Progenitor cell of endocrine pancreas (in vitro differentiated cells): ENCODE data around the gene CAMKV. TPM values are rescaled to one million over a fixed set of nuclear protein-coding genes. Genes with fewer than 3 reads are reported as not detected.

Experiments used
- DNase-seq: peaks from one replicate; pipeline ENCODE4 v3.0.0; 2021; ENCODE audit warnings: low spot score; ENCODE audit not compliant: unreplicated experiment
- H3K27ac Mint-ChIP-seq: 2 replicates; pipeline ENCODE4 v1.8.0; 2021; ENCODE audit warnings: mild to moderate bottlenecking, moderate library complexity, mixed read lengths
- H3K27me3 Mint-ChIP-seq: 2 replicates; pipeline ENCODE4 v1.8.0; 2021; ENCODE audit warnings: mixed read lengths
- H3K36me3 Mint-ChIP-seq: 2 replicates; pipeline ENCODE4 v1.8.0; 2022; ENCODE audit warnings: mixed read lengths; ENCODE audit not compliant: insufficient read depth
- H3K4me1 Mint-ChIP-seq: 2 replicates; pipeline ENCODE4 v1.8.0; 2021; ENCODE audit warnings: low read depth, mixed read lengths
- H3K4me3 Mint-ChIP-seq: 2 replicates; pipeline ENCODE4 v1.8.0; 2021; ENCODE audit warnings: low read depth, mild to moderate bottlenecking, moderate library complexity, mixed read lengths
- H3K9me3 Mint-ChIP-seq: 2 replicates; pipeline ENCODE4 v1.8.0; 2021; ENCODE audit warnings: low read depth, mixed read lengths
- total RNA-seq: library from RNA; stranded (reverse); gene quantifications from 2 replicates; pipeline ENCODE4 v1.2.1, GENCODE V29; 2021
- TF ChIP-seq, protein P1 (sequence below): fragments of 200-600 bp; sonication (generic); IDR thresholded peaks from one replicate; pipeline ENCODE4 v1.5.0; 2021; ENCODE audit warnings: antibody characterized with exemption, mild to moderate bottlenecking; ENCODE audit not compliant: unreplicated experiment

The CAMKV gene
- total RNA-seq, 1 donor from 2014 or later = 2.1 TPM

DNA sequence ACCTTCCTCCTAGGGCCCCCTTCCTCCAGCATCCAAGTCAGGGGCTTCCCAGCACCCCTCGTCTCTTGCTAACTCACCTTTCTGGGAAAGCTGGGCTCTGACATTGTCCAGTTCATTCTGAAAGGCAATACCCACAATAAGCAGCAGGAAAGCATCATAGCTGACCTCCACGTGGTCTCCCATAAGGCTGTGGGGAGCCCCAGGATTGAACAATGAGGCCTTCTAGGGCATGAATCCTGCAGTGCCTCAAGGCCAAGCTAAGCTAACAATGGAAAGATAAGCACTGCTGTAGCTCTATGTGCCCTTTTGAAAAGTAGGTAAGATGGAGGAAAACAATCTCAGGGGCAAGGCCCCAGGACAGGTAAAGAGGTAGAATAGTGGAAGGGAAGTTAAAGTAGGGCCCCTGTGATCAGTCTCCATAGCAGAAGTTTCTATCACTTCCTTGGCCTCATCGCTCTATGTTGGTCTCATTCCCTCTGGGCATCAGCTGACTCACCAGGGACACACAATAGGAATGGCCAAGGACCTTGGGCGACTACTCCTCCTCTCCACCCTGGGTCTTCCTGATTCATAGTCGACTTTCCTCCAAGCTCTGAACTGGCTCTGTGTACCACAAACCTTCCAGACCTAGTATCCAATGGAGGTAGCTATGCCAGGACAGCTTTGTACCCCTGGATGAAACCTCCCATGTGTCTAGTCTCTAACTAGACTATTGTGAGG, 25.1 kb downstream of the CAMKV start:
- H3K4me1 Mint-ChIP-seq = no peaks in the 10 kb centered on the region

DNA sequence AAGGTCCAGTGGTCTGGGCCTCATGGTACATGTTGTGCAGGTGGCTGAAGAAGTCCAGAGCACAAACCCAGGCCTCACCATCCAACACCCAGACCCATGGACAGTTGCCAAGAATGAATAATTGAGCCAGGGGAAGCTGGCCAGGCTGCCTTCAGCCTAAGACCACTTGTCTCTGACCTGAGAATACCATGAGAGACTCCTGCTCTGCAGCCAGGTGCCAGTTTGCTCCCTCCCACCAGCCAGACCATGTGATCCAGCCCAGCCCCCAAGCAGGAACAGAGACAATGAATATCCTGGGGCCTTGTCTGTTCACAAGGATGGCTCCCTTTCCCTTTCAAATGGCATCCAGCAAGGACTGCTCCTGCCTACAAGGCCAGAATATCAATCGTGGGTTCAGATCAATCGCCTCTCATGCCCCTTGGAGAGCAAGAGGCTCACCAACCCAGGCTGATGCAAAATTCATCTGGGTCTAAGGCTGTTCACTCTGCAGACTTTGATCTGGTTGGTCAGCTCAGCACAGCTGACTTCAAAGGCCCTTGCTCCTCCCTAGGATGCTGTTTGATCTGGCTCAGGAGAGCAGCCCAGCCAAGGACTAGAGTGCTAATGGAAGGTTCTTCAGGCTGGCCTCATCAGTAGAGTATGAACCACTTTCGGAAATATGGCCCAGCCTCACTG, 26.7 kb downstream of the CAMKV start:
- Mint-ChIP-seq H3K4me1 (no peaks in the 10 kb centered on the region), H3K27ac (no peak overlapping the region), H3K36me3 (peaks cover 2% of the 10 kb centered on the region), H3K9me3 (no peaks in the 10 kb centered on the region), H3K4me3 (no peak overlapping the region), H3K27me3 (no peaks in the 10 kb centered on the region)
- TF ChIP-seq, protein P1, sequence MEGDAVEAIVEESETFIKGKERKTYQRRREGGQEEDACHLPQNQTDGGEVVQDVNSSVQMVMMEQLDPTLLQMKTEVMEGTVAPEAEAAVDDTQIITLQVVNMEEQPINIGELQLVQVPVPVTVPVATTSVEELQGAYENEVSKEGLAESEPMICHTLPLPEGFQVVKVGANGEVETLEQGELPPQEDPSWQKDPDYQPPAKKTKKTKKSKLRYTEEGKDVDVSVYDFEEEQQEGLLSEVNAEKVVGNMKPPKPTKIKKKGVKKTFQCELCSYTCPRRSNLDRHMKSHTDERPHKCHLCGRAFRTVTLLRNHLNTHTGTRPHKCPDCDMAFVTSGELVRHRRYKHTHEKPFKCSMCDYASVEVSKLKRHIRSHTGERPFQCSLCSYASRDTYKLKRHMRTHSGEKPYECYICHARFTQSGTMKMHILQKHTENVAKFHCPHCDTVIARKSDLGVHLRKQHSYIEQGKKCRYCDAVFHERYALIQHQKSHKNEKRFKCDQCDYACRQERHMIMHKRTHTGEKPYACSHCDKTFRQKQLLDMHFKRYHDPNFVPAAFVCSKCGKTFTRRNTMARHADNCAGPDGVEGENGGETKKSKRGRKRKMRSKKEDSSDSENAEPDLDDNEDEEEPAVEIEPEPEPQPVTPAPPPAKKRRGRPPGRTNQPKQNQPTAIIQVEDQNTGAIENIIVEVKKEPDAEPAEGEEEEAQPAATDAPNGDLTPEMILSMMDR = no peak
- no peak for DNase-seq

More for the DNA sequence above, 25.1 kb downstream of the CAMKV start:
- Mint-ChIP-seq H3K9me3 (no peaks in the 10 kb centered on the region), H3K36me3 (no peaks in the 10 kb centered on the region), H3K4me3 (no peak overlapping the region), H3K27me3 (no peaks in the 10 kb centered on the region), H3K27ac (peak overlapping the region; percentile 76)
- TF ChIP-seq, protein P1 = no peak
- DNase-seq = no peak

DNA sequence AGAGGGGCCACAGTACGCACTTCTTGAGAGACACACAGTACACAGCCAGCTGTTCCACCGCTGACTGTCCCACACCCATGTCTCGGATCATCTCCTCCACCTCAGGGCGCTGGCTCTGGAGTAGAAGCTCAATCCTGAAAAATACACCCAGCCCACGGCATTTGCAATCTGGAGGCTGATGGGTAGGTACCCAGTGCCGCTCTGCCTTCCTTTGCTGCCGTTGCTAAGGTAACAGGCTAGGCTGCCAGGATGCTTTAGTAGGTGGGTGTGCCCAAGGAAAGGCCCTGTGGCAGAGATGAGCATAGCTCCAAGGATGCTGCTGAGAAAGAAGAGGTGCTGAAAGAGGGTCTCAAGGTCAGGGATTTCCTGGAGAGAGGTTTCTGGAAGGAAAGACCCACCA, 27.9 kb downstream of the CAMKV start:
- TF ChIP-seq, protein P1 = no peak
- H3K9me3 Mint-ChIP-seq = no peaks in the 10 kb centered on the region
- no peaks in the 10 kb centered on the region for H3K4me1 Mint-ChIP-seq
- peaks cover 2% of the 10 kb centered on the region for H3K36me3 Mint-ChIP-seq
- no peak overlapping the region for H3K27ac Mint-ChIP-seq
- no peaks in the 10 kb centered on the region for H3K27me3 Mint-ChIP-seq
- DNase-seq = no peak
- H3K4me3 Mint-ChIP-seq = no peak overlapping the region

DNA sequence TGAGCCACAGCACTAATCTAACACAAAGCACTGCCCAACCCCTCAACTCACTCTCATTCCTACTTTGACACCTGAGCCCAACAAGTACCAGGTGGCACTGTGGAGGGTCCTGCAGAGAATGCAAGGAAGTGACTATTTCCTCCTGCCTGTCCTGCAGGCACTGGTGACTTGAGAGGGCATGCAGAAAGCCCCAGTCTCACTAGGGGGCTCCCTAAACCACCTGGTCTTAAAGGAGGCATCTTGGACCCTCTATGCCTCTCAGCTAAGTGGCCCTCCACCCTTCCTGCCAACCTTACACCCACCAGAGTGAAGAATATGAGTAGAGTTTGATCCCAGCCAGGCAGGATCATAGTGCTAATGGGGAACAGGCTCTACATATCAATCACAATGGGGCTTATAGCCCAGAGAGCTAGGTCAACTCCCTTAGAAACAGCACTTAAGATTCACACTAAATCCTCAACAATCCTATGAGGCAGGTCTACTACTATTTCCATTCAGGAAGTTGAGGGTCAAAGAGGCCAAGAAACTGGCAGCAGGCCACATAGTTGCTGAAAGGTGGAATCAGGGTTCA, 28.5 kb downstream of the CAMKV start:
- H3K4me1 Mint-ChIP-seq = no peaks in the 10 kb centered on the region

DNA sequence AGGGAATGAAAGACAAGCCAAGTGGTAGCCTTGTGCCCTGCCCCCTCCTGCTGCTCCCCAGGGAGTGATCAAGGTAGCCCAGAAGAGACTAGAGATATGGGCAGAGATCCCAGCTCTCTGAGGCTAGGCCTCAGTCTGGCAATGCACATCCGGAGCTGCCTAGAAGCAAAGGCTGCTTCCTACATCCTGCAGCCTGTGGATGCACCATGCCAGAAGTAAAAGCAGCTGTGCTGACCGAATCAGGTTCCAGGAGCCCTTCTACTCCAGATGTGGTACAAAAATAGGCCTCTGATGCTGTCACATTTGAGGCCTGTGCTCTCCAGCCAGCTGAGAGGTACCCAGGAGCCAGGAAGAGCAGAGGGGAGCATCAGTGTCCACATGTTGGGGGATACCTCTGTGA, 29.3 kb downstream of the CAMKV start:
- Mint-ChIP-seq H3K27me3 (no peaks in the 10 kb centered on the region), H3K9me3 (no peaks in the 10 kb centered on the region), H3K4me1 (no peaks in the 10 kb centered on the region), H3K4me3 (no peak overlapping the region), H3K36me3 (peaks cover 2% of the 10 kb centered on the region), H3K27ac (no peak overlapping the region)
- DNase-seq = no peak
- TF ChIP-seq, protein P1 = no peak

More for the DNA sequence above, 28.5 kb downstream of the CAMKV start:
- Mint-ChIP-seq H3K27me3 (no peaks in the 10 kb centered on the region), H3K36me3 (peaks cover 2% of the 10 kb centered on the region), H3K27ac (no peak overlapping the region), H3K4me3 (no peak overlapping the region), H3K9me3 (no peaks in the 10 kb centered on the region)
- TF ChIP-seq, protein P1 = peak; percentile 31
- DNase-seq = no peak
